Progenitor cell of endocrine pancreas (in vitro differentiated cells): ENCODE data around the gene AP2B1. TPM values are rescaled to one million over a fixed set of nuclear protein-coding genes. Genes with fewer than 3 reads are reported as not detected.

Experiments
- DNase-seq: peaks from one replicate; pipeline ENCODE4 v3.0.0; 2021; ENCODE audit warnings: low spot score; ENCODE audit not compliant: unreplicated experiment
- H3K27ac Mint-ChIP-seq: 2 replicates; pipeline ENCODE4 v1.8.0; 2021; ENCODE audit warnings: mild to moderate bottlenecking, moderate library complexity, mixed read lengths
- H3K27me3 Mint-ChIP-seq: 2 replicates; pipeline ENCODE4 v1.8.0; 2021; ENCODE audit warnings: mixed read lengths
- H3K36me3 Mint-ChIP-seq: 2 replicates; pipeline ENCODE4 v1.8.0; 2022; ENCODE audit warnings: mixed read lengths; ENCODE audit not compliant: insufficient read depth
- H3K4me1 Mint-ChIP-seq: 2 replicates; pipeline ENCODE4 v1.8.0; 2021; ENCODE audit warnings: low read depth, mixed read lengths
- H3K4me3 Mint-ChIP-seq: 2 replicates; pipeline ENCODE4 v1.8.0; 2021; ENCODE audit warnings: low read depth, mild to moderate bottlenecking, moderate library complexity, mixed read lengths
- H3K9me3 Mint-ChIP-seq: 2 replicates; pipeline ENCODE4 v1.8.0; 2021; ENCODE audit warnings: low read depth, mixed read lengths
- total RNA-seq: library from RNA; stranded (reverse); gene quantifications from 2 replicates; pipeline ENCODE4 v1.2.1, GENCODE V29; 2021
- TF ChIP-seq, protein P1 (sequence below): fragments of 200-600 bp; sonication (generic); IDR thresholded peaks from one replicate; pipeline ENCODE4 v1.5.0; 2021; ENCODE audit warnings: antibody characterized with exemption, mild to moderate bottlenecking; ENCODE audit not compliant: unreplicated experiment

Gene AP2B1
- total RNA-seq, 1 donor from 2014 or later: 194 TPM

DNA sequence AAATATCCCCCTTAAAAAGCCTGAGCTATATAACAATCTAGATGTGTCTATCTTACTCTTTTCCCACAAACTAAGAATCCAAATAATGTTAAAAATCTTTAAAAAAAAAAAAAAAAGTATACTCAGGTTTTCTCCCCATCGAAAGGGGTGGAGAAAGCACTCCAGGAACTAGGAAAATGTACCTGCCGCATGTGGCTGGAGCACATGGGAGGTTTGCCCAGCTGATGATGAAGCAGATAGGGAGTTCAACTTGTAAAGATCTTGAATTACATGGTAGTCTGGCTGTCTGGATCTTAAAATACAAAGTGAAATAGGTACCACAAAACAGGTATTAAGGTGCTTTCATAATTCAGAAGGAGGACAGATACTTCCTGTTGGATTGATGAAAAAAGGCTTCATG, 17.7 kb upstream of the AP2B1 start:
- Mint-ChIP-seq H3K27ac (peak overlapping the region; percentile 79), H3K9me3 (no peaks in the 10 kb centered on the region), H3K27me3 (peaks cover 26% of the 10 kb centered on the region), H3K4me3 (peak overlapping the region; percentile 93), H3K36me3 (no peaks in the 10 kb centered on the region), H3K4me1 (peaks cover 16% of the 10 kb centered on the region)
- DNase-seq: no peak
- TF ChIP-seq, protein P1, sequence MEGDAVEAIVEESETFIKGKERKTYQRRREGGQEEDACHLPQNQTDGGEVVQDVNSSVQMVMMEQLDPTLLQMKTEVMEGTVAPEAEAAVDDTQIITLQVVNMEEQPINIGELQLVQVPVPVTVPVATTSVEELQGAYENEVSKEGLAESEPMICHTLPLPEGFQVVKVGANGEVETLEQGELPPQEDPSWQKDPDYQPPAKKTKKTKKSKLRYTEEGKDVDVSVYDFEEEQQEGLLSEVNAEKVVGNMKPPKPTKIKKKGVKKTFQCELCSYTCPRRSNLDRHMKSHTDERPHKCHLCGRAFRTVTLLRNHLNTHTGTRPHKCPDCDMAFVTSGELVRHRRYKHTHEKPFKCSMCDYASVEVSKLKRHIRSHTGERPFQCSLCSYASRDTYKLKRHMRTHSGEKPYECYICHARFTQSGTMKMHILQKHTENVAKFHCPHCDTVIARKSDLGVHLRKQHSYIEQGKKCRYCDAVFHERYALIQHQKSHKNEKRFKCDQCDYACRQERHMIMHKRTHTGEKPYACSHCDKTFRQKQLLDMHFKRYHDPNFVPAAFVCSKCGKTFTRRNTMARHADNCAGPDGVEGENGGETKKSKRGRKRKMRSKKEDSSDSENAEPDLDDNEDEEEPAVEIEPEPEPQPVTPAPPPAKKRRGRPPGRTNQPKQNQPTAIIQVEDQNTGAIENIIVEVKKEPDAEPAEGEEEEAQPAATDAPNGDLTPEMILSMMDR: no peak

DNA sequence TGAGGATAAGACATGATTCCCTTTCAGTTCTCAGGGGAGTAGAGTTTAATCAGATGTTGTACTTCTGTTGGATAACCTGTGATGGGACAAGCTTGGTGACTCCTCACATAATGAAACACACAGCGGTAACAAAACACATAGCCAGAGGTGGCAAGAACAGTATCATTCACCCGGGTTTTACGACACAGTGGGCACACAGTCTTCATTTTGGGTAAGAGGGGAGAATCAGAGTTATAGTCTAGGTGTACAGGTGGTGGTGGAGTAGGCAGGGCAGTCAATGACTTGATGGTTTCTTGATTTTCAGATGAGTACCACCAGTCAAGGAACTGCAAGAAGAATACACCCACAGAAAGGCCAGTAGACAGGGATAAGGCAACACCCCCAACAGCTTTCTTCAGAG, 11.4 kb upstream of the AP2B1 start:
- Mint-ChIP-seq H3K27ac (peak overlapping the region; percentile 50), H3K9me3 (no peaks in the 10 kb centered on the region), H3K4me1 (peaks cover 16% of the 10 kb centered on the region), H3K36me3 (no peaks in the 10 kb centered on the region), H3K27me3 (no peaks in the 10 kb centered on the region), H3K4me3 (no peak overlapping the region)
- DNase-seq: no peak
- TF ChIP-seq, protein P1: no peak

DNA sequence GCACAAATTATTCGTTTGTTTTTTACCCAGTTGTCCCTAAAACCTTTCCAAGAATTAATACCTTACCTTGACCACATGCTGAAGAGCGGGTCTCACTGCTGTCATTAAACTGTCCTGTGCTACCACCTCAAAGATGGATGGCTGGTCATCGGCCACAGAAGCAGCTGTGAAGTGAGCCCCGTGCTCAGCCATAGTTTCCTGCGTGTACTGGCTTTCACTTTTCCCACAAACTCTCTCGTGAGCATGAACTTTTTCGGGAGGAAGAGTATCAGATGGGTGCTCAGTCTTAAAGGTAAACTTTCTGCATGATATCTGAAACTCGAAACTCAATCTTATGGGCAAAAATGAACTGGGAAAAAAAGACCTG, 9.3 kb upstream of the AP2B1 start:
- Mint-ChIP-seq H3K9me3 (no peaks in the 10 kb centered on the region), H3K4me1 (peaks cover 16% of the 10 kb centered on the region), H3K36me3 (no peaks in the 10 kb centered on the region), H3K27ac (peak overlapping the region; percentile 97), H3K27me3 (peaks cover 5% of the 10 kb centered on the region), H3K4me3 (peak overlapping the region; percentile 94)
- no peak for DNase-seq
- TF ChIP-seq, protein P1: no peak

DNA sequence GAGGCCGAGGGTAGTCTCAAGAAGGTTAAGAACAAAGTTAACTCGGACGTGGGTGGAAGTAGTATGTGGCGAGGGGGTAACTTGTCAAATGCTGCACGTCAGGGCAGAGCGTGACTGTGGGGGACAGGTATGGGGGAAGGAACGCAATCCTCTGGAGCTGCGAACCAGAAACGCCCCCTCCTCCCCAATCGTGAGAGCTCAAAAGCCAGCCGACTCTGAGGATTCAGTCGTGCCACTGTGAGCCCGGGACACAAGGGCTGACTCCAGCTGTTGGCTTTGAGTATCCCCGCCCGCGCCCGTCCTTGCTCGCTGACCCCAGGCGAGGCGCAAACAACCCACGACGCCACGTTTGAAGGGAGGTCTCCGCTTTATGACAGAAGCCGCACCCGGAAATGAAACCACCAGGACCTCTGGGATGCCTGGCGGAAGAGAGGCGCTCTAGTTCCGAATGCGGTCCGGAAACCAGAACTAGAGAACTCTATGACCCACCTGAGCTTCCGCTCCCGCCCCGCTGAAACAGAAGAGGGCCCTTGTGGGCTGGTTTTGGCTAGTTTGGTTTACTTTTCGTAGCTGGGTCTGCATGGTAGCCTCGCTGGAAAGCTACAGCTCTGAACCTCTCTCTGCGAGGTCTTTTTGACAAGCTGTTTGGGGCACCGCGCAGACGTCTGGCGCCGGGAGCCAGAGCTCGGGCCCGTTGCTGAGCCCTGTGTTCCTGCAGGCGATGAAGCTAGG, 8.8 kb upstream of the AP2B1 start, which contains the start of gene PEX12:
Gene PEX12 (minus strand): TSS at position 375 of the 732 bp plus-strand sequence. CDS start 550 bp downstream, outside the sequence.
- H3K27ac Mint-ChIP-seq: peak within 1 kb of the TSS; percentile 97
- peaks cover 16% of the 10 kb centered on the region for H3K4me1 Mint-ChIP-seq
- TF ChIP-seq, protein P1: no peak
- H3K4me3 Mint-ChIP-seq: peak within 1 kb of the TSS; percentile 94
- peak; percentile 43 for DNase-seq
- H3K27me3 Mint-ChIP-seq: peaks cover 8% of the 10 kb centered on the region
- no peaks in the 10 kb centered on the region for H3K9me3 Mint-ChIP-seq
- H3K36me3 Mint-ChIP-seq: no peaks in the 10 kb centered on the region

DNA sequence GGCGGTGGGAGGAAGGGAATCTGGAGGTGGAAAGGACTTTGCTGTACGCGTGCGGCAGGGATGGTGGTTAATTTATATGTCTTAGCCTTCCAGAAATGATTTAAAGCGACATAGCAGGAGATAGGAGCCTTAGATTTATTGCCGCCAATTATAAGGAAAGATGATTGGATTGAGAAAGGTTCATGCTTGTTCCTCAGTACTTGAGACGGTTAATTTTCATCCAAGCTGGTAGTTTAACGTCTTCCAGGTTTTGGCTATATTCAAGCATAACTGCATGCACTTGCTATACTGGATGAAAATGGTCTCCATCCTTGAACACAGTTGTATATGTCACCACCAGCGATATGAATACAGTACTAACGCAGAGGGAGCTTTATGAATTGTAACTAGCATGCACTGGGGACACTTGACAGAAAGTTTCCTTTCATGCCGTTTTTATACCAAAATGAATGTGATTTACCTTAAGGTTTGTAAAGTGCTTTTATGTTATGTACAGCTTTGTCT, 8.1 kb upstream of the AP2B1 start:
- peaks cover 13% of the 10 kb centered on the region for H3K27me3 Mint-ChIP-seq
- no peaks in the 10 kb centered on the region for H3K36me3 Mint-ChIP-seq
- H3K4me3 Mint-ChIP-seq: peak overlapping the region; percentile 94
- peak overlapping the region; percentile 97 for H3K27ac Mint-ChIP-seq
- DNase-seq: no peak
- H3K4me1 Mint-ChIP-seq: peaks cover 16% of the 10 kb centered on the region
- no peaks in the 10 kb centered on the region for H3K9me3 Mint-ChIP-seq
- TF ChIP-seq, protein P1: no peak
